Uterus (tissue), 2 donors: Measurements from ENCODE around the gene TIMM10B.

Experiments used
- CTCF ChIP-seq, 4 experiments: fragments of 200-600 bp in 2 of 4; fragments of 450-650 bp in 2 of 4; sonication (generic) in 2 of 4; IDR thresholded peaks; one replicate each; pipeline ENCODE4 v1.5.1; 2016 to 2019; ENCODE audit warnings: antibody characterized with exemption in 4 of 4, mild to moderate bottlenecking in 2 of 4, moderate library complexity in 1 of 4
- POLR2A ChIP-seq, 2 donors: fragments of 450-650 bp; IDR thresholded peaks; one replicate each; pipeline ENCODE4 v1.6.1; 2016; ENCODE audit warnings: antibody characterized with exemption in 2 of 2, mild to moderate bottlenecking in 1 of 2, moderate library complexity in 1 of 2

DNA sequence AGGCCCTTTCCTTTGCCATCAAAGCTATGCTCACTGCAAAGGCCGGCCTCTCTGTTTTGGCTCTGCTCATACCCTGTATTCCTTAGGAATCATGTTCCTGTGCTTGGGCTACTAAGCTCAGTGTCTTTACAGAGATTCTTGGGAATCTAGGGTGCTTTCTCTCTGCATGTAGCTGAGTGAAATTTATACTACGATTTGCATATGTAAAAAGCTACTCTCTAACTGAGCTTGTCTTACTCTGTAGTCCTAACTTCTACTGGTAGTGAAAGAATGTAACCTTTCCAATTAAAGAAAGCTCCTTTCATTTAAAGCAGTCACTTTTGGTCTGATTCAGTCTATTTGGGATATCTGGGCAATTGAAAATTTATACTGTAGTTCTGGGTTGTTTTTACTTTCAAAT lies 48.0 kb downstream of the TIMM10B start:
- TF ChIP-seq CTCF (IDR thresholded peaks at IDR 0.05) (no peak), POLR2A (IDR thresholded peaks at IDR 0.05) (no peak)
